ENCODE results near the gene FADS2. TPM values are rescaled to one million over a fixed set of nuclear protein-coding genes. Genes with fewer than 3 reads are reported as not detected.

The FADS2 gene
- total and polyA plus RNA-seq, 7 donors: 3.6 to 50.2 (median 21.7) TPM

DNA sequence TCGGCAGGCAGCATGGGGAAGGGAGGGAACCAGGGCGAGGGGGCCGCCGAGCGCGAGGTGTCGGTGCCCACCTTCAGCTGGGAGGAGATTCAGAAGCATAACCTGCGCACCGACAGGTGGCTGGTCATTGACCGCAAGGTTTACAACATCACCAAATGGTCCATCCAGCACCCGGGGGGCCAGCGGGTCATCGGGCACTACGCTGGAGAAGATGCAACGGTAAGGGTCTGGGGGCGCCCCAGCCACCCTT is 204 bp downstream of the FADS2 start:
- intact Hi-C loops (cut with DNase I): no loop called here
- peak overlapping the region; percentile 22 to 71 (median 56) for H3K4me3 ChIP-seq
- H3K36me3 ChIP-seq: no peaks in the 10 kb centered on the region
- H3K27ac ChIP-seq: peak overlapping the region; percentile 80 to 86 (median 80)
- H3K9me3 ChIP-seq: no peaks in the 10 kb centered on the region
- TF ChIP-seq EP300 (IDR thresholded peaks at IDR 0.05): no peak
- TF ChIP-seq POLR2A (IDR thresholded peaks at IDR 0.05): no peak
- H3K4me1 ChIP-seq: peaks cover 0 to 55% (median 43%) of the 10 kb centered on the region in 4 donors
- 1 to 3% methylated on average over 16 of the region's 16 CpGs for WGBS, 2 donors
- DNase-seq: no peak
- no peaks in the 10 kb centered on the region for H3K27me3 ChIP-seq

DNA sequence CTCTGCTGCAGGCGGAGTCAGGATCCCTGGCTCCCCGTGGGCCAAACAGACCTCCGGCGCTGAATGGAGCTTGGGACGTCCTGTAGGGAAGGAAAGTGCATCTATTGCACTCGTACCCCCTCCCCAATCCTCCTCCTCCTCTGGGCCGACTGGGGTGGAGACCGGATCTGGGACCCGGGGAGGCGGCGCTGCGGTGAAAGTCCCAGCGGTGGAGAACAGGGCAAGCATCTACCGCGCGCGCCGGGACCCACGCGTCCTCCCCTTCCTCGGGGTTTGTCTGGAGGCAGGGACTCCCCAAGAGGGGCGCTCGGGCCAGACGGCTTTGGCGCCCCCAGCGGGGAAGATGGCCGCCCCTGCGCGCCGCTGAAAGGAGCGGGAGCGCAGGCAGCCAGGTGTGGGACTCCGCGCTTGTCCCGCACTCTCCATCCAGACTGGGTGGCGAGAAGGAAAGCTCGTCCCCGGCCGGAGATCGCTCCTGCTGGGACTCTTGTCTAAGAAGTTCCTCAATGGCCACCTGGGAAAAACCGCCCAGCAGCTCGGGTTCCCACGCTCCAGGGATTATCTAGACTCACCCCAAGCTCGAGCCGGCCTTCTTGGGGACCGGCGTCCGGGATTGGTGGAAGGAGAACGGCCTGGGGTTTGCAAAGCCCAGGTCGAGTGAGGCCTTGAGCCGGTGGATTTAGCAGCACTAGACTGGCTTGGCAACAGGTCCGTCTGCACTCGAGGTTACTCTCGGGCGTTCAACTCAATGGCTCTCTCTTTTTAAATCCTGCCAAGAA is 718 bp downstream of the FADS2 start:
- H3K4me1 ChIP-seq: peaks cover 0 to 55% (median 43%) of the 10 kb centered on the region in 4 donors
- 3 to 10% methylated on average over 55 of the region's 55 CpGs for WGBS, 2 donors
- H3K4me3 ChIP-seq: peak overlapping the region; percentile 22 to 71 (median 56)
- no peak for TF ChIP-seq POLR2A (IDR thresholded peaks at IDR 0.05)
- TF ChIP-seq, protein P1, sequence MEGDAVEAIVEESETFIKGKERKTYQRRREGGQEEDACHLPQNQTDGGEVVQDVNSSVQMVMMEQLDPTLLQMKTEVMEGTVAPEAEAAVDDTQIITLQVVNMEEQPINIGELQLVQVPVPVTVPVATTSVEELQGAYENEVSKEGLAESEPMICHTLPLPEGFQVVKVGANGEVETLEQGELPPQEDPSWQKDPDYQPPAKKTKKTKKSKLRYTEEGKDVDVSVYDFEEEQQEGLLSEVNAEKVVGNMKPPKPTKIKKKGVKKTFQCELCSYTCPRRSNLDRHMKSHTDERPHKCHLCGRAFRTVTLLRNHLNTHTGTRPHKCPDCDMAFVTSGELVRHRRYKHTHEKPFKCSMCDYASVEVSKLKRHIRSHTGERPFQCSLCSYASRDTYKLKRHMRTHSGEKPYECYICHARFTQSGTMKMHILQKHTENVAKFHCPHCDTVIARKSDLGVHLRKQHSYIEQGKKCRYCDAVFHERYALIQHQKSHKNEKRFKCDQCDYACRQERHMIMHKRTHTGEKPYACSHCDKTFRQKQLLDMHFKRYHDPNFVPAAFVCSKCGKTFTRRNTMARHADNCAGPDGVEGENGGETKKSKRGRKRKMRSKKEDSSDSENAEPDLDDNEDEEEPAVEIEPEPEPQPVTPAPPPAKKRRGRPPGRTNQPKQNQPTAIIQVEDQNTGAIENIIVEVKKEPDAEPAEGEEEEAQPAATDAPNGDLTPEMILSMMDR (IDR thresholded peaks at IDR 0.05): peak in 2 of 4 experiments; percentile 9 to 30
- DNase-seq: peak; percentile 74
- intact Hi-C loops (cut with DNase I): no loop called here
- H3K36me3 ChIP-seq: no peaks in the 10 kb centered on the region
- H3K27me3 ChIP-seq: no peaks in the 10 kb centered on the region
- H3K9me3 ChIP-seq: no peaks in the 10 kb centered on the region
- peak overlapping the region; percentile 80 to 86 (median 80) for H3K27ac ChIP-seq

- 87% methylated on average over 4 of the region's 4 CpGs for WGBS, 2 donors
- peak overlapping the region in 2 of 4 donors; percentile 56 to 71 for H3K4me3 ChIP-seq
- peak overlapping the region; percentile 80 to 86 (median 80) for H3K27ac ChIP-seq
- DNase-seq: no peak
- TF ChIP-seq POLR2A (IDR thresholded peaks at IDR 0.05): no peak
- TF ChIP-seq, protein P1 (IDR thresholded peaks at IDR 0.05): no peak
- TF ChIP-seq POLR2AphosphoS5 (IDR thresholded peaks at IDR 0.05): no peak
- no peak for TF ChIP-seq EP300 (IDR thresholded peaks at IDR 0.05)
- no peaks in the 10 kb centered on the region for H3K36me3 ChIP-seq
- no peaks in the 10 kb centered on the region for H3K27me3 ChIP-seq
- H3K9me3 ChIP-seq: no peaks in the 10 kb centered on the region
- H3K4me1 ChIP-seq: peaks cover 0 to 63% (median 48%) of the 10 kb centered on the region in 4 donors
- intact Hi-C loops (cut with DNase I): no loop called here
Observed at GRCh38 chr11:61829806-61830205, 1.7 kb downstream of the FADS2 start.

DNA sequence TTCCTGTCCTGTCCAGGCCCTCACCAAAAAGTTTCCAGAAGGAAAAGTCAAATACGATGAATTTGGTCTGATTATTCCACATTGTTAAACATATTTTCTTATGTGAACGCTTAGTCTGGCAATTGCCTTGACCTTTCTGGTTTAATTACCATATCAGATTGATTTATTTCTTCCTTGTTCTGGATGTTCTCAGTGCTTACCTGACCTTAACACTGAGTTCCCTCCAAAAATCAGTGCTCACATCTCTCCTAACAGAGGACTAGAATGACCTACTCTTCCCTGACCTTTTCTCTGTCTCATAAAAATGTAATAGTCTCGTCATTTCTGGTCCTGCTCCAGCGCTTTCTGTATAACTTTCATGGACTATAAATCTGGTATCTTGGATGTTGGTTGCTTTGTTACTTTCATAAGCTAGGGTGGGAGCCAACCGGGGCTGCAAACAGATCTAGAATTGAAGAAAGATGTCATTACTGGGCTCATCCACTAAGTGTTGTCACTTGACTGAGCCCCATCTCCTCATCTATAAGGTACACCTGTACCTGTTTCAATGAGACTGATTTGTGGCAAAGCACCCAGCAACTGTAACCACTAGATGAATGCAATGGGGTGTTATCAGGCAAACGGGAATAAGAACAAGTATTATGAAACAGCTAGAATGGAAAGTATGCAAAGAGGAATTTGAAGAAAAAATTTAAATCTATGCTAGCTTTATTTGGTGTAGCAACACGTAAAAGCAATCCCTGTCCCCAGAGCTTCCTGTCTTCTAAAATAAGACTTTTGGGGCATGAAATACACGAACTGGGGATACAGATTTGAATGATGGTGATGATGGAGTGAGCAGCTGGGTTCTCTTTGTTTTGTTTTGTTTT is 2.4 kb downstream of the FADS2 start:
- Histone ChIP-seq H3K9me3 (no peaks in the 10 kb centered on the region), H3K4me3 (peak overlapping the region in 1 of 4 donors; percentile 71), H3K4me1 (peaks cover 0 to 70% (median 54%) of the 10 kb centered on the region in 4 donors), H3K27ac (peak overlapping the region; percentile 80 to 86 (median 80)), H3K27me3 (no peaks in the 10 kb centered on the region), H3K36me3 (no peaks in the 10 kb centered on the region)
- intact Hi-C loops (cut with DNase I): no loop called here
- no peak for DNase-seq
- TF ChIP-seq POLR2AphosphoS5 (IDR thresholded peaks at IDR 0.05) (peak in 3 of 4 donors; percentile 44 to 53 (median 46)), EP300 (IDR thresholded peaks at IDR 0.05) (no peak)
- TF ChIP-seq, protein P1 (IDR thresholded peaks at IDR 0.05): no peak
- WGBS, 2 donors: 40 to 50% methylated on average over 8 of the region's 8 CpGs

- Histone ChIP-seq H3K27me3 (no peaks in the 10 kb centered on the region), H3K27ac (peak overlapping the region in 2 of 4 donors; percentile 80 to 86), H3K4me1 (peaks cover 0 to 63% (median 51%) of the 10 kb centered on the region in 4 donors), H3K4me3 (no peak overlapping the region), H3K9me3 (no peaks in the 10 kb centered on the region), H3K36me3 (no peaks in the 10 kb centered on the region)
- DNase-seq: no peak
- TF ChIP-seq EP300 (IDR thresholded peaks at IDR 0.05) (no peak), POLR2A (IDR thresholded peaks at IDR 0.05) (no peak), POLR2AphosphoS5 (IDR thresholded peaks at IDR 0.05) (no peak)
- TF ChIP-seq, protein P1 (IDR thresholded peaks at IDR 0.05): no peak
- 87 to 92% methylated on average over 4 of the region's 4 CpGs for WGBS, 2 donors
- intact Hi-C loops (cut with DNase I): no loop called here
Observed at GRCh38 chr11:61832207-61832606, 4.1 kb downstream of the FADS2 start.
